Thyroid gland (tissue), 4 donors: Measurements from ENCODE around the gene SLC10A7. TPM values are rescaled to one million over a fixed set of nuclear protein-coding genes. Genes with fewer than 3 reads are reported as not detected.
A peak's percentile ranks its signal among the peaks of the same experiment; 100 is the strongest.

ENCODE experiments used
- DNase-seq, 2 donors: peaks; one replicate each; pipeline ENCODE4 v3.0.0-alpha.2; 2019
- H3K27ac ChIP-seq, 3 donors: fragments of 200-600 bp; sonication (generic); 1 replicate in 2 of 3; 2 replicates in 1 of 3; pipeline ENCODE4 v1.5.1; 2016 to 2019; ENCODE audit warnings: mild to moderate bottlenecking in 1 of 3, moderate library complexity in 1 of 3
- H3K27me3 ChIP-seq: fragments of 200-600 bp; sonication (generic); one replicate; pipeline ENCODE4 v1.5.1; 2019
- H3K36me3 ChIP-seq, 2 donors: fragments of 200-600 bp; sonication (generic); one replicate each; pipeline ENCODE4 v1.5.1; 2016 to 2019
- H3K4me1 ChIP-seq, 2 donors: fragments of 200-600 bp; sonication (generic); one replicate each; pipeline ENCODE4 v1.5.1; 2017 to 2019
- H3K4me3 ChIP-seq, 3 donors: fragments of 200-600 bp; sonication (generic); replicated peaks in 1 of 3; 1 replicate in 2 of 3; 2 replicates in 1 of 3; pipeline ENCODE4 v1.5.1; 2016; ENCODE audit warnings: mild to moderate bottlenecking in 1 of 3
- H3K9me3 ChIP-seq: fragments of 200-600 bp; sonication (generic); one replicate; pipeline ENCODE4 v1.5.1; 2017
- CTCF ChIP-seq, 6 experiments: fragments of 200-600 bp in 3 of 6; fragments of 450-650 bp in 3 of 6; sonication (generic) in 3 of 6; IDR thresholded peaks; one replicate each; pipeline ENCODE4 v1.5.1; 2016 to 2019; ENCODE audit warnings: antibody characterized with exemption in 6 of 6, mild to moderate bottlenecking in 2 of 6, inconsistent platforms in 1 of 6, moderate library complexity in 1 of 6
- POLR2A ChIP-seq, 2 donors: fragments of 450-650 bp; IDR thresholded peaks; one replicate each; pipeline ENCODE4 v1.6.1; 2017; ENCODE audit warnings: antibody characterized with exemption in 2 of 2, mild to moderate bottlenecking in 2 of 2, moderate library complexity in 1 of 2
- WGBS, 2 donors: methylation state at CpG; one replicate each; pipeline ENCODE4 v1.1.5; 2017; 5-methylcytosine and 5-hydroxymethylcytosine counted together
- intact Hi-C: fragments of 100-400 bp; cut with DNase I; formaldehyde crosslinking; loops from one replicate; pipeline ENCODE4 v1.15.1; 2023
- total RNA-seq, 4 donors: library from RNA; depleted of rRNA; stranded (reverse); fragments of >200 nt; gene quantifications; one replicate each; pipeline ENCODE4 v1.2.3, GENCODE V29; 2016

The SLC10A7 gene
- total RNA-seq, 4 donors from 2014 or later: 16.7 to 29.9 (median 23.1) TPM

GRCh38 chr4:146342600-146343192, 179.0 kb downstream of the SLC10A7 start:
- no peak overlapping the region for H3K4me3 ChIP-seq
- peak in 1 of 2 donors; percentile 20 for DNase-seq
- H3K27ac ChIP-seq: no peak overlapping the region
- 95 to 97% methylated on average over 1 of the region's 1 CpG for WGBS, 2 donors
- no peaks in the 10 kb centered on the region for H3K4me1 ChIP-seq
- H3K36me3 ChIP-seq: no peaks in the 10 kb centered on the region
- H3K9me3 ChIP-seq: no peaks in the 10 kb centered on the region
- TF ChIP-seq POLR2A (IDR thresholded peaks at IDR 0.05) (no peak), CTCF (IDR thresholded peaks at IDR 0.05) (peak in 5 of 6 experiments; percentile 14 to 73 (median 45))
- intact Hi-C loops: loop anchor here (10.0 kb wide), 1 partner anchor 752 kb away; no protein-coding TSS in a partner anchor
- H3K27me3 ChIP-seq: no peaks in the 10 kb centered on the region

GRCh38 chr4:146340798-146341197, 180.9 kb downstream of the SLC10A7 start:
- TF ChIP-seq POLR2A (IDR thresholded peaks at IDR 0.05) (no peak), CTCF (IDR thresholded peaks at IDR 0.05) (peak in 4 of 6 experiments; percentile 13 to 44 (median 30))
- no peak for DNase-seq
- Histone ChIP-seq H3K27ac (no peak overlapping the region), H3K36me3 (no peaks in the 10 kb centered on the region), H3K9me3 (no peaks in the 10 kb centered on the region), H3K4me1 (peaks cover 5 to 13% of the 10 kb centered on the region in 2 donors), H3K4me3 (no peak overlapping the region), H3K27me3 (no peaks in the 10 kb centered on the region)
- intact Hi-C loops: loop anchor here (10.0 kb wide), 1 partner anchor 754 kb away; no protein-coding TSS in a partner anchor

- TF ChIP-seq POLR2A (IDR thresholded peaks at IDR 0.05) (no peak), CTCF (IDR thresholded peaks at IDR 0.05) (no peak)
- Histone ChIP-seq H3K27ac (no peak overlapping the region), H3K27me3 (no peaks in the 10 kb centered on the region), H3K36me3 (no peaks in the 10 kb centered on the region), H3K9me3 (no peaks in the 10 kb centered on the region), H3K4me1 (peaks cover 7 to 16% of the 10 kb centered on the region in 2 donors), H3K4me3 (no peak overlapping the region)
- intact Hi-C loops: no loop called here
- DNase-seq: no peak
Observed at GRCh38 chr4:146338512-146338911, 183.2 kb downstream of the SLC10A7 start.

GRCh38 chr4:146336410-146336807, 185.3 kb downstream of the SLC10A7 start:
- no peak for TF ChIP-seq POLR2A (IDR thresholded peaks at IDR 0.05)
- TF ChIP-seq CTCF (IDR thresholded peaks at IDR 0.05): no peak
- Histone ChIP-seq H3K4me1 (peaks cover 7 to 16% of the 10 kb centered on the region in 2 donors), H3K36me3 (no peaks in the 10 kb centered on the region), H3K27me3 (no peaks in the 10 kb centered on the region), H3K27ac (no peak overlapping the region), H3K9me3 (no peaks in the 10 kb centered on the region), H3K4me3 (no peak overlapping the region)
- DNase-seq: no peak
- 66 to 72% methylated on average over 1 of the region's 1 CpG for WGBS, 2 donors
- intact Hi-C loops: no loop called here

GRCh38 chr4:146335763-146336409, 185.9 kb downstream of the SLC10A7 start:
- intact Hi-C loops: no loop called here
- no peak overlapping the region for H3K27ac ChIP-seq
- no peak overlapping the region for H3K4me3 ChIP-seq
- H3K9me3 ChIP-seq: no peaks in the 10 kb centered on the region
- TF ChIP-seq CTCF (IDR thresholded peaks at IDR 0.05): no peak
- no peak for TF ChIP-seq POLR2A (IDR thresholded peaks at IDR 0.05)
- peaks cover 7 to 16% of the 10 kb centered on the region in 2 donors for H3K4me1 ChIP-seq
- no peaks in the 10 kb centered on the region for H3K36me3 ChIP-seq
- no peaks in the 10 kb centered on the region for H3K27me3 ChIP-seq
- 90 to 93% methylated on average over 3 of the region's 3 CpGs for WGBS, 2 donors
- no peak for DNase-seq
